Tibial artery (tissue), 4 donors: Measurements from ENCODE around the gene CHN1.

ENCODE experiments used
- DNase-seq, 2 donors: peaks; one replicate each; pipeline ENCODE4 v3.0.0-alpha.2; 2019
- H3K27ac ChIP-seq, 2 donors: fragments of 200-600 bp; sonication (generic) in 1 of 2; 1 replicate in 1 of 2; 2 replicates in 1 of 2; pipeline ENCODE4 v1.5.1; 2018 to 2019; ENCODE audit warnings: mild to moderate bottlenecking in 1 of 2
- H3K27me3 ChIP-seq, 2 donors: fragments of 200-600 bp; sonication (generic) in 1 of 2; one replicate each; pipeline versions ENCODE4 v1.5.1 to v1.6.0; 2016 to 2019
- H3K36me3 ChIP-seq, 3 donors: fragments of 200-600 bp; sonication (generic) in 2 of 3; one replicate each; pipeline ENCODE4 v1.5.1; 2016 to 2019; ENCODE audit warnings: mild to moderate bottlenecking in 2 of 3
- H3K4me1 ChIP-seq, 4 donors: fragments of 200-600 bp; sonication (generic) in 2 of 4; 1 replicate in 3 of 4; 2 replicates in 1 of 4; pipeline ENCODE4 v1.5.1; 2016 to 2019
- H3K4me3 ChIP-seq, 2 donors: fragments of 200-600 bp; sonication (generic) in 1 of 2; 1 replicate in 1 of 2; 2 replicates in 1 of 2; pipeline ENCODE4 v1.5.1; 2018 to 2019; ENCODE audit warnings: mild to moderate bottlenecking in 2 of 2
- H3K9me3 ChIP-seq, 3 donors: fragments of 200-600 bp; sonication (generic) in 1 of 3; one replicate each; pipeline ENCODE4 v1.5.1; 2016 to 2019
- intact Hi-C: fragments of 100-400 bp; cut with DNase I; formaldehyde crosslinking; loops from one replicate; pipeline ENCODE4 v1.15.0; 2023; ENCODE audit warnings: low total_unique reads
- TF ChIP-seq, protein P1 (sequence below), 2 experiments: fragments of 200-600 bp in 1 of 2; fragments of 450-650 bp in 1 of 2; IDR thresholded peaks; one replicate each; pipeline ENCODE4 v1.5.1; 2017 to 2019; ENCODE audit warnings: antibody characterized with exemption in 2 of 2, mild to moderate bottlenecking in 1 of 2, moderate library complexity in 1 of 2

CHN1 gene

DNA sequence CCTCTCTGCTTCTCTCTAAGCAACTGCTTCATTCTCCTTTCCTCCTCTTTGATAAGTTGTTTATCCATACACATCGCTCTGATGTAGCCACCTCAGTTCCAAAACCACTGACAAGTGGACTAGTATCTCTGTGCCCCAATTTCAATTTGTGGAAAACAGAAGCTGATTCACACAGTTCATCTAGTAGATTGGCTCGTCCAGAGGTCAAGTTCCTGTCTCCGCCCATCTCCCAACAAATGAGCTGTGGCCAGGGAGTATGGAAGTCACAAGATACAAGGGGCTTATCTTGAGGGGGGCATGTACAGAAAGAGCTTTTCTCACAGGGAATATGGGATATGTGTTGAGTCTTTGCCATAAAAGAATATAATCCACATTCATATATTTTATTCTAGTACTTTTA, 17.7 kb upstream of the CHN1 start:
- intact Hi-C loops: no loop called here
- Histone ChIP-seq H3K36me3 (no peaks in the 10 kb centered on the region), H3K27me3 (no peaks in the 10 kb centered on the region), H3K4me3 (no peak overlapping the region), H3K27ac (no peak overlapping the region), H3K9me3 (no peaks in the 10 kb centered on the region), H3K4me1 (peaks cover 0 to 24% (median 4%) of the 10 kb centered on the region in 4 donors)
- TF ChIP-seq, protein P1, sequence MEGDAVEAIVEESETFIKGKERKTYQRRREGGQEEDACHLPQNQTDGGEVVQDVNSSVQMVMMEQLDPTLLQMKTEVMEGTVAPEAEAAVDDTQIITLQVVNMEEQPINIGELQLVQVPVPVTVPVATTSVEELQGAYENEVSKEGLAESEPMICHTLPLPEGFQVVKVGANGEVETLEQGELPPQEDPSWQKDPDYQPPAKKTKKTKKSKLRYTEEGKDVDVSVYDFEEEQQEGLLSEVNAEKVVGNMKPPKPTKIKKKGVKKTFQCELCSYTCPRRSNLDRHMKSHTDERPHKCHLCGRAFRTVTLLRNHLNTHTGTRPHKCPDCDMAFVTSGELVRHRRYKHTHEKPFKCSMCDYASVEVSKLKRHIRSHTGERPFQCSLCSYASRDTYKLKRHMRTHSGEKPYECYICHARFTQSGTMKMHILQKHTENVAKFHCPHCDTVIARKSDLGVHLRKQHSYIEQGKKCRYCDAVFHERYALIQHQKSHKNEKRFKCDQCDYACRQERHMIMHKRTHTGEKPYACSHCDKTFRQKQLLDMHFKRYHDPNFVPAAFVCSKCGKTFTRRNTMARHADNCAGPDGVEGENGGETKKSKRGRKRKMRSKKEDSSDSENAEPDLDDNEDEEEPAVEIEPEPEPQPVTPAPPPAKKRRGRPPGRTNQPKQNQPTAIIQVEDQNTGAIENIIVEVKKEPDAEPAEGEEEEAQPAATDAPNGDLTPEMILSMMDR (IDR thresholded peaks at IDR 0.05): no peak
- DNase-seq: no peak

DNA sequence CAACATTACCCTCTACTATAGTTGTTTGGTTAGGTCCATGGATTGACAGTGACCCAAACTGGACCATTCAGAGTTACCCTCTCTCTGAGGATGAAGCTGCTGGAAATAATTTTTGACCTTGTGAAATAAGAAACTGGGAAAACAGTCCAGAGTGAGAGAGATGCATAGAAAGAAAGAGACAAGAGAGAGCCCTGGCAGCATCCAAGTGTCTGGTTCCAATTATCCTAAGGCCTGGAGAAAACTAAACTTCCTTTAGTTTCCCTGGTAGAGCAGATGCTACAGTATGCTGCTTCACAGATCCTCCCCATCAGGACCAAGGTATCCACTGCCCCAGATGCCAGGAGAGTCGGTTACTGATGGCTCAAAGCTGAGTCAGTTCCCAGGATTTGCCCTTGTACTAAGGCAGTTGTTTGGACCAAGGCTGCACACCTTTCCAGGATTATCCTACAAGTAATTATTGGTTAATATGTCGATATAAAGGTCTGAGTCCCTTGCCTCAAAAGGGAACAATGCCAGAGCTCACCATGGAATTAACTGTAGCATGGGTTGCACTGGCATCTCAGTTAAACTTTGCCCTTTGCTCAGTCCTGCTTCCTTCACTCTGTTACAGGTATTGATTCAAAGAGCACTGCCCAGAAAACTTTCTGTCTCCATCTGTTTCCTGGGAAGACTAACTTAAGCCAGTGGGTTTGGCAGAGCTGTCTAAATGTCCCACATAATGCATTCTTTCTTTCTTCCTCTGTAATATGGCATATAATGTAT, 14.6 kb upstream of the CHN1 start:
- H3K4me3 ChIP-seq: no peak overlapping the region
- TF ChIP-seq, protein P1 (IDR thresholded peaks at IDR 0.05): no peak
- no peaks in the 10 kb centered on the region for H3K36me3 ChIP-seq
- intact Hi-C loops: no loop called here
- H3K27ac ChIP-seq: no peak overlapping the region
- no peaks in the 10 kb centered on the region for H3K9me3 ChIP-seq
- no peak for DNase-seq
- H3K27me3 ChIP-seq: no peaks in the 10 kb centered on the region
- no peaks in the 10 kb centered on the region for H3K4me1 ChIP-seq

DNA sequence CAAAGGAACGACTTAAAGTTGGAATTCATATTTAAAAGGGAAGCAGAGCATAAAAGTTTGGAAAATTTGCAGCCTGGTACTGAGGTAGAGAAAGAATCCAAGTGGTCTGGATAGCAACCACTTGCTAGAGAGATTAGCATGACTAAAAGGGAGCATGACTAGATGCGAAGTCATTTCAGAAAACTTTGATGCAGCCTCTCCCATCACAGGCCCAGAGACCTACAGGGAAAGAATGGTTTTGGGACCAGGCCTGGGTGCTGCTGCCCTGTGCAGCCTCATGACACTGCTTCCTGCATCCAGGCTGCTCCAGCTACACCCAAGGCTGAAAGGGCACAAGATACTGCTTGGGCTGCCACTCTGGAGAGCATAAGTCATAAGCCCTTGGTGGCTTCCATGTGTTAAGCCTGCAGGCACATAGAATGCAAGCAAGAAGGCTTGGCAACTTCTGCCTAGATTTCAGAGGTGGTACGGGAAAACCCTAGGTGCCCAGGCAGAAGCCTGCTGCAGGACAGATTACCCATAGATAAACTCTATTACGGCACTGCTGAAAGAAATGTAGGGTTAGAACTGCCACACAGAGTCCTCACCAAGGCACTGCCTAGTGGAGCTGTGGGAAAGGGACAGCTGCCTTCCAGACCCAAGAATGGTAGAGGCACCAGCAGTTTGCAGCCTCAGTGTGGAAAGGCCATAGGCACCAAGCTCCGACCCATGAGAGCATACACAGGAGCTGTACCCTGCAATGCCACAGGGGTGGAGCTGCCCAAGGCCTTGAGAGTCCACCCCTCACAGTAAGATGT, 12.6 kb upstream of the CHN1 start:
- Histone ChIP-seq H3K9me3 (no peaks in the 10 kb centered on the region), H3K27ac (no peak overlapping the region), H3K4me3 (no peak overlapping the region), H3K36me3 (no peaks in the 10 kb centered on the region), H3K27me3 (no peaks in the 10 kb centered on the region), H3K4me1 (no peaks in the 10 kb centered on the region)
- TF ChIP-seq, protein P1 (IDR thresholded peaks at IDR 0.05): no peak
- no peak for DNase-seq
- intact Hi-C loops: no loop called here

DNA sequence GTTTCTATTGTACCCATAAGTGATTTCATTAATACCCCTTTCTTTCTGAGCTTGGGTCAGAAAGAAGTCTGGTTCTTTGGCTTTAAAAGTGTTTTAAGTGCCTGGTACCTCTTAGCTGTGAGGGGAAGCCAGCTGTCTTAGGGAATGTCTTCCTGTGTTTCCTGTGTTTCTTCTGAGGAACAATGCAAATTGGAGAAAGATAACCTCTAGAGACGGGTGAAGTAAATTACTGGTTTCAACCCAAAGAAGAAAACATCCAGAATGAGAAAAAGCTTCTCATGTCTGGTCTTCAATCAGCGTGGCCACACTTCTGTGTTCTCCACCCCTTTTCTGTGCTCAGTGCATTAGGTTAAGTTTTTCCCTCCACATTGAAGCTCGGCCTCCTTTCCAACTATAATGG, 10.2 kb upstream of the CHN1 start:
- H3K27ac ChIP-seq: no peak overlapping the region
- no peak overlapping the region for H3K4me3 ChIP-seq
- intact Hi-C loops: no loop called here
- TF ChIP-seq, protein P1 (IDR thresholded peaks at IDR 0.05): no peak
- no peaks in the 10 kb centered on the region for H3K9me3 ChIP-seq
- H3K4me1 ChIP-seq: peaks cover 0 to 13% (median 0%) of the 10 kb centered on the region in 4 donors
- no peak for DNase-seq
- no peaks in the 10 kb centered on the region for H3K27me3 ChIP-seq
- no peaks in the 10 kb centered on the region for H3K36me3 ChIP-seq

DNA sequence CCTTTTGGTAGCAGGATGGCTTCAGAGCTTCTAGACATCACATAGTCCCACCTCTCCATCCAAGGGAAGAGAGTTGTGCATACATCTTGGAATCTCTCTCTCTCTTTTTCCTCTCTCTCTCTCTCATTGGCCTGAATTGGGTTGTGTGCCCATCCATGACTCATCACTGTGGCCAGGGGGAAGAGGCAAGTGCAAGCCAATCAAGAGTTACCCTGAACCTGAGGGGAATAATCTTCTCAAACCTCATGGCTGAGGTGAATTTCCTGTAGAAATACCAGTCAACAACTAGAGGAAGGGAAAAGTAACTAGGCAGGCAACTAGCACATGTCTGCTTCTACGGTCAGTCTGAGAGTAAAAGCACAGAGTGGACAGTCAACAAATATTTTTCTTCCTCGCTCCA, 7.3 kb upstream of the CHN1 start:
- DNase-seq: no peak
- TF ChIP-seq, protein P1 (IDR thresholded peaks at IDR 0.05): no peak
- no peak overlapping the region for H3K27ac ChIP-seq
- no peaks in the 10 kb centered on the region for H3K27me3 ChIP-seq
- no peak overlapping the region for H3K4me3 ChIP-seq
- no peaks in the 10 kb centered on the region for H3K36me3 ChIP-seq
- intact Hi-C loops: no loop called here
- no peaks in the 10 kb centered on the region for H3K9me3 ChIP-seq
- H3K4me1 ChIP-seq: peaks cover 0 to 42% (median 1%) of the 10 kb centered on the region in 4 donors
